Stimulated activated CD8-positive, alpha-beta memory T cell treated with anti-CD3 and anti-CD28 coated beads, Interleukin-15, amount 100 ng/mL, for 1 hour (primary cell): ENCODE results near the gene COL13A1.

Source experiments
- DNase-seq: peaks from one replicate; pipeline ENCODE4 v3.0.0-alpha.2; 2020; ENCODE audit warnings: low read depth

Gene COL13A1

DNA sequence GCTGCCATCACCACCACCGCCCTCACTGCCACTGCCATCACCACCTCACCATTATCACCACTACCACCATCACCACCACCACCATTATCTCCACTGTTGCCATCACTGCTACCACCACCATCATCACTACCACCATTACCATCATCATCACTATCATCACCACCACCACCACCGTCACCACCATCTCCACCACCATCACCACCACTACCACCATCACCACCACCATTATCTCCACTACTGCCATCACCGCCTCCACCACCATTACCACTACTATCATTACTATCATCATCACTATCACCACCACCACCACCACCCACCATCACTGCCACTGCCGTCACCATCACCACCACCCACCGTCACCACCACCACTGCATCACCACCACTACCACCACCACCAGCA, 9.9 kb upstream of the COL13A1 start:
- no peak for DNase-seq

DNA sequence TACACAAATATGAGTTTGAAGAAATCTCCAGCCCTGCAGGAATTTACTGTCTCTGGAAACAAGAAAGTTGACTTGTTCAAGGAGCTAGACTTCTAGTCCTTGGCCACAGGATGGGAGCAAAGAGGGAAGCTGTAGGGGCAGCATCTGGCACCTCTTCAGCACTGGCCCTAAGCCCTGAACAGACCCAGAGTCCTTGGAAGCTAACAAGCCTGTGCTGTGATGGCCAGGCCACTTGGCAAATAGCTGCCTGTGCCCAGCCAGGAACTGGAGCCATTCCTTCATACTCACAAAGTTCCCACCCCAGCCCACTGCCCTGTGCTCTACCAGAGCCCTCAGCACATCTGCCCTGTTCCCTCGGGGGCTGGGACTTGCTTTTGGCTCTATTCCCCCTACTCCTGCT, 9.4 kb upstream of the COL13A1 start:
- no peak for DNase-seq

DNA sequence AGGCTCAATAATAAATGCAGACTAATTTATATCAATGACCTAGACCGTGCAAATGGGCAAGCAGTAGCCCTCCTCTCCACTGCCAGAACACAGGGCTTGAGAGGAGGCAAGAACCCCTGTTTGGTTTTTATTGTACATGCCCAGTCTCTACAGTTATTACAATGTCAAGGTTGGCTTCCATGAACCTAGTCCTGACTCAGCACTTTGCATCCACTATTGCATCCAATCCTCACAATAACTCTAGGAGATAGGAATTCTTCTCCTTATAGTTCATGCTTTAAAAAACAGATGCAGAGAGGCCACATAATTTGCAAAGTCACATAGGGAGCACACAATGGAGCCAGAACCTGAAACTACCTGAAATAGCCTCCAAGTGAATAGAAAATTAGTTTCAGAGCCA, 7.0 kb upstream of the COL13A1 start:
- DNase-seq, result no peak

DNA sequence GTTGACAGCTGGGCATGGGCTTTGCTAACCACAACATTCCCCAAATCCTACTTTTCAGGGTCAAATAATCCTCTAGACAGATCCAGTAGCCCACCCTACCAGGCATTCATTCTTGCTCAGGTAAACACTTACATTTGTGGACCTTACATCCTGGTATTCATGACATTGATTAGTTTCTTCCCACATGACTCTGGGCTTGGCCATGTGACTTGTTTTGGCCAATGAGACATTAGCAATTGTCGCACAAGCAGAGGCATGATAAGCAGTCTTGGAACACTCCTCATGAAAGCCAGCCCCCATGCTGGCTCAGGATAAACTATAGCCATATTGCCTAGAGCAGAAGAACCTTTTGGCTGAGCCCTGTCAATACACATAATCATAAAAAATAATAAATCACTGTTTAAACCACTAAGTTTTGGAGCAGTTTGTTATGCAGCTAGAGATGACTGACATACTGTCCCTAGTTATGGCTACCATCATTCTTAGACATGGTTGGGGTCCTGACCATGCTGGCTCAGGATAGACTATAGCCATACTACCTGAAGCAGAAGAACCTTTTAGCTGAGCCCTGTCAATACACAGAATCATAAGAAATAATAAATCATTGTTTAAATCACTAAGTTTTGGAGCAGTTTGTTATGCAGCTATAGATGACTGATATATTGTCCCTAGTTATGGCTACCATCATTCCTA, 6.3 kb upstream of the COL13A1 start:
- no peak for DNase-seq

DNA sequence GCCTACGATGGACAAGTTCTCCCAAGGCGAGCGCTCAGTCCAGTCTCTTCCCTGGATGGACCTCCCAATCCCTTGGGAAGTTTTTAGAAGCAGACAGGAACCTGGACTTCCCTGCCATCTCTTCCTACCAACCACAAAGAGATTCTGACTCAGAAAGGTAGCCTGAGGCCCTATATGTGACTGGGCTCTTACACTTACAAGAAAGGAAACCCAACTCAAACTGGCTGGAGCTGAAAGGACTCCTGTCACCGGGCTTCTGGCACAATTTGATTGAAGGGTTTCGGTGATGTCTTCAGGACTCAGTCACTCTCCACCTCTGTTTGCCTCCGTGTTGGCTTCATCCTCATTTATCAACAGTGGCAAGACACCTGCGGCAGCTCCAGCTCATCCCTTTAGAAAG, 3.7 kb upstream of the COL13A1 start:
- DNase-seq, result no peak

DNA sequence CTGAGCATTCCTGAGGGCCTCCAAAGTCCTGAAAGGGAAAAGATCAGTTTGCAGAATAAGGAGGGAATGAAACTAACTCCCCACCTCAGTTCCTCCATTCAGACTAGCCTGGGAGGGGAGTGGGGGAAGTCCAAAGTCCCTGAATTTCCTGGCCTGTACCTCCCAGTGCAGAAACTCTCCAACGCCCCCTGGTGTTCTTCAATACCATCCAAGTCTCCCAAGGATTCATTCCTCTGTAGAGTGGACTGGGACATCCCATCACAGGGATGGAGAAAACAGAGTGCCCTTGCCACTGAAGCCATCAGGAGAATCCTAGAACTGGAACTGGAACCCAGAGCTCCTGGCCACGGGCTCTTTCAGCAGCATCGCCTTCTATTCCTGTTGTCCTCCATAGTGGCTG, 1.6 kb upstream of the COL13A1 start:
- DNase-seq, result no peak

DNA sequence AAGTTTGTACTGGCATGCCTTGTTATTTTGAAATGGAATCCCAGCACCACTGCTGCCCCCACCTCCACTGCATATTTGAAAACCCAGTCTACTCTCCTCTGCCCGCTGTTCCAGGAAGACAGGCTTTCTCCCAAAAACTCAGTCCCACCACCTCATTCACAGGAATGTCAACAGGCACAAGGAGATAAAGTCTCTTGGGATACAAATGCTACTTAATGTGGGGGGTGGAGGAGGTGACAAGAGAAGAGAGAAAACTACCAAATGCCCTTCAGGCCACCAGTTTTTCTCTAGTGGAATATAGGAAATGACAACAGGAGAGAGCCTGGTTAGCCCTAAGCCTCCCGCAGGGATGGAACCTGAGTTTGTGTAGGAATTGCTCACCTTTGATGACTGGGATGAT, 1.0 kb upstream of the COL13A1 start:
- DNase-seq, result no peak

DNA sequence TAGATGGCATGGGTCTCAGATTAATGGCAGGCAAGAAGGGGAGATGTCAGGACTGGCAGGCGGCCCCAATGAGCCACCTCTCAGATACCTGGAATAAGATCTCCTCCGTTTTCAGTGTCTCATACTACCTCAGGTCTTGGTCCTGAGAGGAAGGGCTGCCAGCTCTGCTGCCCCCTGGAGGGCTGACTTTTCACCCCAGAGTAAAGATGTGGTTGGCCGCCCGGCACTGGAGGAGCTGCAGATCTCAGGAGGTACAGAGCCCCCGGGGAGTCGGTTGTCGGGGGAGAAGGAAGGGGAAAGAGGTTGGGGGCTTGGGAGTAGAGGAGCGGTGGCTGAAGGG, 642 bp upstream of the COL13A1 start:
- DNase-seq, result no peak

DNA sequence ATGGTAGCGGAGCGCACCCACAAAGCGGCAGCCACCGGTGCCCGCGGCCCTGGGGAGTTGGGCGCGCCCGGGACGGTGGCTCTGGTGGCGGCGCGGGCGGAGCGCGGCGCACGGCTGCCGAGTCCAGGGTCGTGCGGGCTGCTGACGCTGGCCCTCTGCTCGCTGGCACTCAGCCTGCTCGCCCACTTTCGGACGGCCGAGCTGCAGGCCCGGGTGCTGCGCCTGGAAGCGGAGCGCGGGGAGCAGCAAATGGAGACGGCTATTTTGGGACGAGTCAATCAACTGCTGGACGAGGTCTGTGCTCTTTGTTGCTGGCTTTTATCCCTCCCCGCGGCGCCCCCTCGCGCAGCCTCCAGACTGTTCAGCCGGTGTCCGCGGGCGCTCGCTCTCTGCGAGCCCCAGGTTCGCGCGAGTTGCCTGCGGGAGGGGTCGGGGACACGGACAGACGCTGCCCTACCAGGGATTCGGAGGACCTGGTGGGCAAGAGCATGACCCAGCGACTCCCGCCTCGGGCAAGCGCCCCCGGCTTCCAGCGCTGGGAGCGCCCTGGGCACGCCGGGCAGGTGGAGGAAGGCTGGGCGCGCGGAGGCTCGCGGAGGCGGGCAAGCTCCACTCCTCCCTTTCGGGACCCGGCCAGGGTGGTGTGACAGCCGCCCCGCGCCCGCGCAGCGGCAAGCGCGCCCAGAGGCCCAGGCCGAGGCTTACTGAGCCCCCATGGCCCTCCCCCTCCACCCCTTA, 887 bp downstream of the COL13A1 start:
- no peak for DNase-seq

DNA sequence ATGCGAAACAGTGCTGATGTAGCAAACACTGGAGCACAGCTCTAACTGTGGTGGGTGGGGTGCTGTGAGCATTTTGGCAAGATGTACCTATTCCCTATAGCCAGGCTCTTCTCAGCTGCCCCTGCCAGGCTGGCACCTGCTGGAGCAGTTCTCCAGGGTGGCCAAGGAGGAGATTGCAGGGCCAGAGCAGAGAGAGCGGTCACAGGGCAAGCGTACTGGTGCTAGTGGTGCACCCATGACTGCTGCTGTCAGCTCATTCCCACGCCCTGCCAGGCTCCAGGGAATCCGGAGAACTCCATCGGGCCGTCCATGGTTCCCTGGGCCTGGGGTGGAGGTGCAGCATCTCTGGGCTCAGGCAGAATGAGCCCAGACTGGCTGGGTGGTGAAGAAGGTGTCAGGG, 2.1 kb downstream of the COL13A1 start:
- no peak for DNase-seq

DNA sequence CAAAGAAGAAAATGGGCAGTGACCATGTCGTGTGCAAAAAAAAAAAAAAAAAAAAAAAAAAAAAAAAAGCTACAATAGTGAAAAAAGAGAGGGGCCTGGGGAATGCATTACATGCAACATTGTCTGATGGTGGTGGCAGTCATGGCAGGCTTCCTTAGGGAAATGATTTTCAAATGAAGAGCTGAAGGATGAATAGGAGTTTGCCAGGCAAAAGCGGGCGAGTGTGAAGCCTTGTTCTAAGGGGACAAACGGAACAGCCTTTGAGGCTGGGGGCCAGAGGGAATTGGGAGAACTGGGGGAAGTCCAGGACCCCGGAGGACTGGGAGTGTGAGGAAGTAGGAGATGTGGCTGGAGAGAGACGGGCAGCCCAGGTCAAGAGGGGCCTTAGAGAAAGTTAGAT, 3.1 kb downstream of the COL13A1 start:
- no peak for DNase-seq

DNA sequence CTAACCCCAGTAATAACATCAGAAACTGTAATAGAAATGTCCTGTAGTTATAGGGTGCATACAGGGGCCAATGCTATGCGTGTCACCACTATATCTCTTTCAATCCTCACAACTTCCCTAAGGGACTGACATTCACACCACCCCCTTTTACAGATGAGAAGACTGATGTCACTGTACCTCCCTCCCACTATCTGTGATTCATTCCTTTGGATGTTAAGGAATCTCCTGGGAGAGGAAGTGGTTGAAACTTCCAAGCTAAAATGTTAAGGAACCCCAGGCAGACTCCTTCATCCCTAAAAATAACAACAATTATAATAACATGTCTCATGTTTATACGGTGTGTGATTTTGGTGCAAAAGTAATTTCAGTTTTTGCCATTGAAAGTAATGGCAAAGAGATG, 5.4 kb downstream of the COL13A1 start:
- DNase-seq, result no peak

DNA sequence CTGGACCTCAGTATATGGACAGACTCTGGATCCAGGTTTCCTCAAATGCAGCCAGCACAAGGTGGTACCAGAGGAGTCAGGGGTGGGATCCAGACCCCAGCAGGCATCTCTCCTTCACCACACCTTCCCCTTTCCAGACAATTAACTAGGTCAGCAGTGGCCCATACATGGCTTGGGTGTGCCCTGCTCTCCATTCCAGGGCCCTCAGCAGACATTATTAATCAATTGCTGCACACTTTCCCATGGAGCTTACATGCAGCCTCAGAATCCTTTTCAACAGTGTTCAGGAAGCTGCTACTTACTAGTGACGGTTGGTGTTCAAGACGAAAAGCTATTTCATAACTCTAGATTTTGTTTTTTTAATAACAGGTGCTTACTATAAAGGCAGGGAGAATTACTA, 6.0 kb downstream of the COL13A1 start:
- no peak for DNase-seq

DNA sequence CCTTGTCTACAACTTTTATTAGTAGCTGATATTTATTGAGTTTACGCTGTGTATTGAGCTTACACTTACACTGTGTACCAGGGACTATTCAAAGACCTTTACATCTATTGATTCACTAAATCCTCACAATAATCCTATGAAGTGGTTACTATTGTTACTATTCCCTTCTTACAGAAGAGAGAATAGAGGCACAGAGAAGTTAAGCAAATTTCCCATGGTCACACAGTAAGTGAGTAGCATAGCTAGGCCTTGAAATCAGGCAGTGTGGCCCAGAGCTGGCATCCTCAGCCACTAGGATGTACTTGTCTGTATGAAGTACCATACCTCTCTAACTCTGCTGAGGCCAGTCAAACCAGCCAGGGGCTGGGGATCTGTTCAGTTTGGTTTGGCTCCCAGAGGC, 7.6 kb downstream of the COL13A1 start:
- DNase-seq, result no peak

DNA sequence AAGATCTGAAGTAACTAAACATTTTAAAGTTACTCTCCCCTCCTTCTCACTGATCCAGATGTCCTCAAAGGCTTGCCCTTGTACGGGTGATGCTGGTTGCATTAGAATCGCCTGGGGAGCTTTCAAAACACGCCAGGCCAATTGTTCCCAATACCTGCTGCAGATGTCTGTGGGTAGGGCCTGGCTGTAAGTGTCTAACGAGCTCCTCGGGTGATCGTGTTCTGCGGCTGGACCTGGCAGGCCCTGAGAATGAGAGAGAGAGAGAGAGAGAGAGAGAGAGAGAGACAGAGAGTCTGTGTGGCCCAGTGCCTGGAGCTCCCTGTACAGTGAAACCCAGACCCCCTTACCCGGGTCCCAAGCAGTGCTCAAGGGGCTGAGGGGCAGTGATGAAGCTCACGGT, 8.4 kb downstream of the COL13A1 start:
- no peak for DNase-seq

DNA sequence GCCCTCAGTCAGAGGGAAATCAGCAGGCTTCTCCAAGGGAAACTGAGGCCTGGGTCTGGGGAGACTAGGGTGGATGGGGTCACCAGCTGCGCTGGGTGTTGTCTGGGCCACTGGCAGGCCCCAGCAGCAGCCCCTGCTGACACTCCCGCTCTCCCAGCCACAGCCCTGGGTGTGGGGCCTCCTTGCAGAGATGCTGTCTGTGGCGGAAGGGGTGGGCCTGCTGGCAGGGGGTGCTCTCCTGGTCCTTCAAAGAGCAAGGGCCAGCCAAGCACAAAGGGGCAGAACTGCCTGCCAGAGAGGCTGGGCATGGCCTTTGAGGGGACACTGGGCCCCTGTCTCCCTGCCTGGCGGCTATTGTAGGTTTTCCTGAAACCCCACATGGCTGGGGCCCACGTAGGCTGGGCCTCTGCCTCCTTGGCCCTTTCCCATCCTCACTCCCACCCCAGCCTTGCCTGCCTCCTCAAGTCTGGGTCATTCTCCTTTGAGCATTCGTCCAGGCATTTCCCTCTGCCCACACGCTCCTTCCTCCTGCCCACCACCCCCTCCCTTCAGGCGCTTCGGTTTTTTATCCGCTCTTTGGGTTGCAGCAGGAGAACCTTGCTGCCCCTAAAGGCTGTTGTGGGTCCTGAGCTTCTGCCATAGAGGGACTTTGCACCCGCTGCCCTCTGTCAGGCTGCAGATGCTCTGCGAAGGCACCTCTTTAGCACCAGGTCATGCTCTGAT, 9.1 kb downstream of the COL13A1 start:
- no peak for DNase-seq

DNA sequence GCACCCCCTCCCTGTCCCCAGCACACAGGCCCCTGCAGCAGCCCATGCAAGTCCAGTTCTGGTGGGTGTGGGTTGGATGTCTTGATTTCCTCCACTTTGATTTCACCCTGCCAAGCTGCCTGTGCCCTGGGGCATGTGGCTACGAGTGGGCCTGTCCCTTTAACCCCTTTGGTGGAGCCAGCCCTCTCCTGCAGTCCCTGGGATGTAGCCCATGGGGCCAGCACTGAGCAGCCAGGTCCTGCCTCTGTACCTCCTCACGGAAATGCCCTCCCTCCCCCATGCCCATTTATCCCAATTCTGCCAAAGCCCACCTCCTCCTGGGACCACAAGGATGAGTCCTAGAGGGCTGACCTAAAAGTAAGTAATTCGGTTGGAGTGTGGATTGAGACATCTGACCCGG, 11.9 kb downstream of the COL13A1 start:
- DNase-seq, result no peak

DNA sequence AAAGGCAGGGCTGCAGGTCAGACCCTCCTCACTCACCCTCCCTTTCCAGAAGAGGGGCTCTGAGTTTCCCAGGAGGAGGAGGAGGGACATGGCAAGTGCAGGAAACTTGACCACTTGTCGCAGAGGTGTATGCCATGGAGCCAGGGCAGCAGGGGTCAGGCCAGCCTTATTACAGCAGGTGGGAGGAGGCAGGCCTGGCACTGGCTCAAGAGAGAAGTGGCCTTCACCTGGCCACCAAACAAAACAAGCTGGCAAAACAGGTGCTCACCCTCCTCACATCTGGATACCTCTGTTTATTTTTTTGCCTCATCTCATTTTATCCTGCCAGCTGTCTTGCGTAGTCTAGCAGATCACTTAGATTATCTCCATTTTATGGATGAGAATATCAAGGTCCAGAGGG, 12.5 kb downstream of the COL13A1 start:
- DNase-seq, result no peak

DNA sequence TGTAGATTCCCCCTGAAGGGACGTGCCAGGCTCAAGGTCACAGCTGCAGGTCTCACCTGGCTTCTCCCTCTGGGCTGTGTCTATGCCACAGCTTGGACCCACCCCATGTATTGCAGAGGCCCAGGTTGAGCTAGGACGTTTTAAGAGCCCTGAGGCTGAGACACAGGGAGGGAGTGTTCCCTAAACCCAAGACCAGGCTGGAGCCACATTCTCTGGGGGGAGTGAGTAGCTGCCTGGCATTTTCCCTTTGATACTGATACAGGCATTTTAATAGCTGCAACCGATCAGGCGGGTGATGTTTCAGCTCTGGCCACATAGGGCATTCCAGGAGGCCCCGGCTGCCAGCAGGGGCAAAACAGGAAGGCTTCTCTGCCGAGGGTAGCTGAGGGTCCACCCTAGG, 13.4 kb downstream of the COL13A1 start:
- no peak for DNase-seq

DNA sequence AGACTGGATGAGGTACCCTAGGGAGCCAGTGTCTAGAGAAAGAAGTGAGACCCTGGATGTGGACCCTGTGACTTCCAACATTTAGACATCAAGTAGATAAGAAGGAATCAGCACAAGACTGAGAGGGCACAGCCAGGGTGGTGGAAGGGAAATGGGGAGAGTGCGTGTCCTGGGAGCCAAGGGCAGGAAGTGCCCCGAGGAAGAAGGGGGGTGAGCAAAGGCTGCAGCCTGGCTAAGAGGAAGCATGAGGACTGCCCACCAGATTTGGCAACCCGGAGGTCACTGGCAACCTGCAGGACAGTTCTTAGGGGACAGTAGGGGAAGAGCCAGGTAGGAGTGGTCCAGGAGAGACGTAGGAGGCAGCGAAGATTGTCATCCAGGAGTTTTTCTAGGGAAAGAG, 14.8 kb downstream of the COL13A1 start:
- DNase-seq, result no peak

DNA sequence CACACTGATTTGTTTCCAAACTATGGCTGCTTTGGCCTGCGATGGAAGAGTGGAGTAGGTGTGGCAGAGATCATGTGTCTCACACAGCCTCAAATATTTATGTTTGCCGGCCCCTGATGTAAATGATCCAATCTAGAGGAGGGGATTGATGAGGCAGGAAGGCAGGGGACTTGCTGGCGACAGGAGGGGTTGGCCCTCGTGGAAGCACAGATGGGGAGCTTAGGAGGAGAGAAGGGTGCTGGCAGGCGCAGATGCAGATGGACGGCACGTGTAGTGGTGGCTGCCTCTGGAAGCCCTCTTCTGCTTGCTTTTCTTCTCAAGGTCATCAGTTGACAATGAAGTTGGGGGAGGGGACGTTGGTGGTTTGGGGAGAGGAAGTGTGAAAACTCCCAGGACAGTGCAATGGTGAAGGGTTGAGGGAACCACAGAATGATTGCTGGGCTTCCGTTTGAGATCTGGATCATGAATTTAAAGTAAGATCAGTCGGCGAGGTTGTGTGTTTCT, 15.4 kb downstream of the COL13A1 start:
- no peak for DNase-seq

DNA sequence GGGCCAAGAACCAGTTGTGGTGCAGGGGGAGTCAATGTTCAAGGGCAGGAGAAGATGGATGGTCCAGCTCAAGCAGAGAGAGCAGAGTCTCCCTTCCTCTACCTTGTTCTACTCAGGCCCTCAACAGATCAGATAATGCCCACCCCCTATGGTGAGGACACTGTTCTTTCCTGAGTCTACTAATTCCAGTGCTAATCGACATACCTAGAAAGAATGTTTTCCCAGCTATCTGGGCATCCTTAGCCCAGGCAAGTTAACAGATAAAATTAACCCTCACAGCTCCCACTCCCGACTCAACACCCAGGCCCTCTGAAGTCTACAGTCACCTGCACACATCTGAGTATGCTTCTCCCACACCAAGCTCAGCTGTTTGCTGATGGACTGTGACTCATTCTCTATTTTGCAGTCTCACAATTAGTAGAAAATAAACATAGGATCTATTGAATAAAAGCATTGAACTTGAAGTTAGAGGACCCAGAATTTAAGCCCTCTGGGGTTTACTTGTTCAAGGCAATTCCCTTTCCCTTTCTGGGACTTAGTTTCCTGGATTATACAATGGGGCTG, 17.1 kb downstream of the COL13A1 start:
- no peak for DNase-seq
